ENCODE data around the gene GAREM2. TPM values are rescaled to one million over a fixed set of nuclear protein-coding genes. Genes with fewer than 3 reads are reported as not detected.

GAREM2 gene
- total and polyA plus RNA-seq, 9 of the 15 experiments (the other 6 are each of a cell fraction or from before 2014, with no cell fraction given): 1.7 to 12.4 (median 2.5) TPM

GRCh38 chr2:26164231-26164630, 8.7 kb upstream of the GAREM2 start:
- H4K20me1 ChIP-seq (replicated peaks; ENCODE audit: control insufficient read depth, insufficient read depth, low read length): no peaks in the 10 kb centered on the region
- CTCF ChIA-PET (ENCODE audit: low intra/inter-chr PET ratio): no interaction called here
- ATAC-seq: no peak
- H3K9me3 ChIP-seq (replicated peaks; ENCODE audit: control insufficient read depth, insufficient read depth, low read depth, low read length): no peaks in the 10 kb centered on the region
- no peaks in the 10 kb centered on the region for H3K79me2 ChIP-seq (ENCODE audit: control insufficient read depth, insufficient read depth, low read length)
- H3K36me3 ChIP-seq (ENCODE audit: control insufficient read depth, insufficient read depth, low read length): no peaks in the 10 kb centered on the region
- no peak for FAIRE-seq
- 5% methylated on average over 1 of the region's 1 CpG for WGBS (ENCODE audit: insufficient coverage, low coverage, missing lambda C conversion rate)
- POLR2A ChIA-PET: no interaction called here
- H3K4me2 ChIP-seq (ENCODE audit: insufficient read depth, low read length): no peak overlapping the region
- in situ Hi-C loops (cut with MboI) (no loop called here), intact Hi-C loops (cut with micrococcal nuclease) (no loop called here)
- H3K4me3 ChIP-seq: no peak overlapping the region
- DNase-seq (ENCODE audit: extremely low read depth in 1 of 4, low spot score in 3 of 4): no peak
- H3K9me1 ChIP-seq (ENCODE audit: control insufficient read depth, insufficient read depth, low read length): no peaks in the 10 kb centered on the region
- no peak overlapping the region for H3K27ac ChIP-seq (ENCODE audit: extremely low read depth, low read depth, low read length)
- peaks cover 0 to 5% of the 10 kb centered on the region in 2 experiments; a peak in 2 of 5 replicates for H3K27me3 ChIP-seq (ENCODE audit: control insufficient read depth in 2 of 2, insufficient read depth in 2 of 2, low read length in 2 of 2)
- no TSS peak for BruUV-seq (replicated peaks)
- no peak overlapping the region for H3K9ac ChIP-seq (ENCODE audit: insufficient read depth in 1 of 2, low read depth in 2 of 2, low read length in 2 of 2)
- H3K4me1 ChIP-seq (replicated peaks in 1 of 2; ENCODE audit: control insufficient read depth in 2 of 2, insufficient read depth in 2 of 2, low read length in 2 of 2): no peaks in the 10 kb centered on the region; a peak in 1 of 5 replicates
- TF ChIP-seq POLR2A (conservative IDR thresholded peaks at IDR 0.05) (no peak), PHF8 (IDR thresholded peaks at IDR 0.05; ENCODE audit: borderline replicate concordance, low read length) (no peak), NCOA2 (IDR thresholded peaks at IDR 0.05; ENCODE audit: partially characterized antibody in 2 of 2) (no peak), ZNF143 (CRISPR knock-in tag; IDR thresholded peaks at IDR 0.05) (no peak), BCLAF1 (IDR thresholded peaks at IDR 0.05; ENCODE audit: borderline replicate concordance in 1 of 2, control insufficient read depth in 1 of 2, low read depth in 2 of 2, low read length in 1 of 2) (no peak), ZNF41 (CRISPR knock-in tag; conservative IDR thresholded peaks at IDR 0.05) (no peak), ZNF140 (CRISPR knock-in tag; IDR thresholded peaks at IDR 0.05) (no peak), MYBL2 (IDR thresholded peaks at IDR 0.05; ENCODE audit: low read depth) (no peak), MYBL2 (CRISPR knock-in tag; IDR thresholded peaks at IDR 0.05; ENCODE audit: borderline replicate concordance) (no peak), SAP30 (IDR thresholded peaks at IDR 0.05; ENCODE audit: borderline replicate concordance, insufficient read depth, low read depth, low read length, poor library complexity, severe bottlenecking) (no peak), THRA (IDR thresholded peaks at IDR 0.05) (no peak), PCBP2 (IDR thresholded peaks at IDR 0.05; ENCODE audit: low read depth, low read length, poor library complexity, severe bottlenecking) (no peak), ZNF23 (CRISPR knock-in tag; IDR thresholded peaks at IDR 0.05) (no peak), TCF15 (CRISPR knock-in tag; IDR thresholded peaks at IDR 0.05) (no peak)
- TF ChIP-seq, protein P1, sequence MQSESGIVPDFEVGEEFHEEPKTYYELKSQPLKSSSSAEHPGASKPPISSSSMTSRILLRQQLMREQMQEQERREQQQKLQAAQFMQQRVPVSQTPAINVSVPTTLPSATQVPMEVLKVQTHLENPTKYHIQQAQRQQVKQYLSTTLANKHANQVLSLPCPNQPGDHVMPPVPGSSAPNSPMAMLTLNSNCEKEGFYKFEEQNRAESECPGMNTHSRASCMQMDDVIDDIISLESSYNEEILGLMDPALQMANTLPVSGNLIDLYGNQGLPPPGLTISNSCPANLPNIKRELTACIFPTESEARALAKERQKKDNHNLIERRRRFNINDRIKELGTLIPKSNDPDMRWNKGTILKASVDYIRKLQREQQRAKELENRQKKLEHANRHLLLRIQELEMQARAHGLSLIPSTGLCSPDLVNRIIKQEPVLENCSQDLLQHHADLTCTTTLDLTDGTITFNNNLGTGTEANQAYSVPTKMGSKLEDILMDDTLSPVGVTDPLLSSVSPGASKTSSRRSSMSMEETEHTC (IDR thresholded peaks at IDR 0.05): no peak
- no peak overlapping the region for H2AFZ ChIP-seq (ENCODE audit: low read depth, low read length)
